ENCODE measurements around the gene TANK.
"Not testable (repeated sequence)": the region's sequence is repeated elsewhere in the genome, so short reads cannot be mapped to it uniquely, and the experiment has no call there.

Gene TANK

GRCh38 chr2:161233858-161234431 lies 73.7 kb downstream of the TANK start:
- no peak for DNase-seq (ENCODE audit: low spot score)

GRCh38 chr2:161234627-161235026 lies 74.4 kb downstream of the TANK start:
- no peak for DNase-seq (ENCODE audit: low spot score)

GRCh38 chr2:161237392-161238264 lies 77.4 kb downstream of the TANK start:
- DNase-seq (ENCODE audit: low spot score), result peak; percentile 49

- no peak for DNase-seq (ENCODE audit: low spot score)
These were observed 78.0 kb downstream of the TANK start for GRCh38 chr2:161238265-161238559.

GRCh38 chr2:161238560-161239325 lies 78.5 kb downstream of the TANK start:
- peak; percentile 31 for DNase-seq (ENCODE audit: low spot score)

- DNase-seq (ENCODE audit: low spot score), result no peak
These were observed 79.3 kb downstream of the TANK start for GRCh38 chr2:161239326-161240109.

GRCh38 chr2:161241894-161242293 lies 81.7 kb downstream of the TANK start:
- DNase-seq (ENCODE audit: low spot score), result no peak

- no peak for DNase-seq (ENCODE audit: low spot score)
These were observed 83.1 kb downstream of the TANK start for GRCh38 chr2:161243312-161243711.

GRCh38 chr2:161243905-161244304 lies 83.7 kb downstream of the TANK start:
- DNase-seq (ENCODE audit: low spot score), result no peak

GRCh38 chr2:161244387-161245260 lies 84.4 kb downstream of the TANK start:
- DNase-seq (ENCODE audit: low spot score), result not testable (repeated sequence)

DNA sequence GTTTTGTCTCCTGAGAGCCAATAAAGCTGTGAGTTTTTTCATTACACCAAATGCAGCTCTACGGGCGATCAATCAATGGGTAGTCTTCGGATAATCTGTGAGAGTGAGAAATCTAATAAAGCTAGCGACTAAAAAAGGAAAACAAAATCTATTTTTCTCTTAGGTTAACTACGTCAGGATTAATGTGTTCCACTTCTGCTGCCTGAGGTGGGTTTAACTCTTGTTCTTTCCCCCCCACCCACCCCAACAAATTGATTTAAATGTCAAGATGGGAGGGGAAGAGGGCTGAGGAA lies 85.0 kb downstream of the TANK start:
- no peak for DNase-seq (ENCODE audit: low spot score)

DNA sequence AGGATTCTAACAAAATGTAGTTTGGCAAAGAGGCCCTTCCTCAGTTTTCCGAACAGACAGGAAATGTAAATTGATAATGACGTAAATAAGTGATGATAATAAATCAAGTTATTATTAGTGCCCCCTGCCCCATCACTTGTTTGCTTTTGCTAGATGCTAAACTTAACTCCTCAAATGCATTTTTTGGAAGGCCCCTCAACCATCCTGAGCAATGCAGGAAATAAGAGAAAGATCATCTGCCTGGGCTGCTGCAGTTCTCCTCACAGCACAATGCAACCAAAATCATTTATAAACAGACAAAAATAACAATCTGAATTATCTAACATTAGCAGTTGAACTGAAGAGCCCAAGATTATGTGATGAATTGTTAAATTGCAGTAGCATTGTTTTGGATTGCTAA lies 85.4 kb downstream of the TANK start:
- DNase-seq (ENCODE audit: low spot score), result no peak

- no peak for DNase-seq (ENCODE audit: low spot score)
These were observed 86.1 kb downstream of the TANK start for GRCh38 chr2:161246281-161246680.

- DNase-seq (ENCODE audit: low spot score), result peak; percentile 19
These were observed 90.7 kb downstream of the TANK start for GRCh38 chr2:161250864-161251436.

DNA sequence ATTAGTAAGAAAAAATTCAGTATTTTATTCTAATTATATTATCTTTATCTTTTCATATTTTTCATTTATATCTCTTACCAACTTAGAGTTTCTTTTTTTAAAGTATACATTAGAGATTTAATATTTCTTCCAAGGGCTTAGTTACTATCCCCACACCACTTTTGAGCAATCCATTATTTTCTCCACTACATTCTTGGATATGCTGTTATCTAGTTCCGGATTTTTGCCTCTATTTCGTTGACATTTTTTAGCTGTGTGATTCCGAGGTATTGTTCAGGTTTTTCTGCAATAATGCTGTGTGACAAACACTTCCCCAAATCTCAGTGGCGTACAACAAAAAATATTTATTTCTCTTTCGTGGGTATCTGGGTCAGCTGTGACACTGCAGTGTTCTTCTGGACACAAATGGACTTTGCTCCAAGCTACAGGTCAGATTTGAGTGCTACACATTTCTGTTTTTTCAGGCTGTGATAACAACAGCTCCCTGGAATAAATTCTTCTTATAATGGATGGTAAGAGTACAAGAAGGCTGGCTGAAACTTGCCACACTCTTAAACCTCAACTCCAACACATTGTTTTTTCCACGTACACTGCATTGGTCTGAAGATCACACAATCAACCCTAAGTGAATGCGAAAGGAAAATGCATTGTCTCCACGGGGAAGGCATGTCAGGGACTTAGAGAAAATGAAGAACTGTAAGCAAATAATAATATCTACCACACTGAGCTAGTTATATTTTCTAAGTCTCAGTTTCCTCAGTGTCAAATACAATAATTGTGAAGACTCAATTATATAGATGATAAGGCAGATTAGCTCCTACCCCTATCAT lies 97.1 kb downstream of the TANK start:
- no peak for DNase-seq (ENCODE audit: low spot score)

DNA sequence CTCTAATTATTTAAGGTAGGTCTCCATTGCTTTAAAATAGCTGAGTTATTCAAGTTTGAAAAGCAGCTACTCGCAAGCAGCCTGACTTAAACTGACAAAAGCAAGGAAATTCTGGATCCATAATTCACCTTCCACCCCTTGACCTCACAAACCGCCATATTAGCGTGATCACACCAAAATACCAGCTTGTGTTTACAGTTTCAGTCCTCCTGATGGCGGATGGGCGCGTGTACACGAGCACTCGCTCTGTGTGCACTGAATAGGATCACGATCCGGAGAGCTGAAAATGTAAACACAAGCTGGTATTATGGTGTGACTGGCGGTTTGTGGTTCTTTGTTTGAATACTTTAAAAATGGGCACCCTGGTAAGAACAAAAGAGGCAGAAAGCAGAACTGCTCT lies 105.6 kb downstream of the TANK start:
- DNase-seq (ENCODE audit: low spot score), result no peak

- no peak for DNase-seq (ENCODE audit: low spot score)
These were observed 108.9 kb downstream of the TANK start for GRCh38 chr2:161269111-161269510.

- DNase-seq (ENCODE audit: low spot score), result peak; percentile 4
These were observed 113.0 kb downstream of the TANK start for GRCh38 chr2:161273038-161273760.

DNA sequence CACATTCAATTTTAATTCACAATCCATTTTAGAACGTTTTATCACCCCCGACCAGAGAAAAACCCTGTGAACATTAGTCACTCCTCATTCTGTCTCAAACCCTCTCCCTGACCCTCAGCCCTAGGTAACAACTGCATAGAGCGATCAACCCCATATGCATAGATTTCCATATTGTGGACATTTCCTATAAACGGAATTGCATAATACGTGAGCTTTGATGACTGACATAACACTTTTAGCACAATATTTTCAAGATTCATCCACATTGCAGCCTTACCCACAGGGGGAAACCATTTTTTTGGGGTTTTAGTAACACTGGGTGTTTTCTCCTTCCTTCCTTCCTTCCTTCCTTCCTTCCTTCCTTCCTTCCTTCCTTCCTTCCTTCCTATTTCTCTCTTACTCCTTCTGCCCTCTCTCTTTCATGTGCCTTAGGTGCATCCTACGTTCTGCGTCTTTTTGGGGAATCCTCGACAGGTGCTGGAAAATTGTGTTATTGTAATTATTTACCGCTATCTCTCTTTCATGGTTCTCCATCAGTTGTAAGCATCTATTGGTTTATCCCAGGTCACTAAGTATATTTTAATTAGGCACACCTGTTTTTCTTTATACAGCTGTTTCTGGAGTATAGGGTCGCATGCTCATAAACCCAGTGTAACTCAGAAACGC lies 118.5 kb downstream of the TANK start:
- peak; percentile 29 for DNase-seq (ENCODE audit: low spot score)

Data from hepatic stellate cell (primary cell).